ENCODE results near the gene PRSS12. TPM values are rescaled to one million over a fixed set of nuclear protein-coding genes. Genes with fewer than 3 reads are reported as not detected.
"Not testable (repeated sequence)": the region's sequence is repeated elsewhere in the genome, so short reads cannot be mapped to it uniquely, and the experiment has no call there.

The PRSS12 gene, protein sequence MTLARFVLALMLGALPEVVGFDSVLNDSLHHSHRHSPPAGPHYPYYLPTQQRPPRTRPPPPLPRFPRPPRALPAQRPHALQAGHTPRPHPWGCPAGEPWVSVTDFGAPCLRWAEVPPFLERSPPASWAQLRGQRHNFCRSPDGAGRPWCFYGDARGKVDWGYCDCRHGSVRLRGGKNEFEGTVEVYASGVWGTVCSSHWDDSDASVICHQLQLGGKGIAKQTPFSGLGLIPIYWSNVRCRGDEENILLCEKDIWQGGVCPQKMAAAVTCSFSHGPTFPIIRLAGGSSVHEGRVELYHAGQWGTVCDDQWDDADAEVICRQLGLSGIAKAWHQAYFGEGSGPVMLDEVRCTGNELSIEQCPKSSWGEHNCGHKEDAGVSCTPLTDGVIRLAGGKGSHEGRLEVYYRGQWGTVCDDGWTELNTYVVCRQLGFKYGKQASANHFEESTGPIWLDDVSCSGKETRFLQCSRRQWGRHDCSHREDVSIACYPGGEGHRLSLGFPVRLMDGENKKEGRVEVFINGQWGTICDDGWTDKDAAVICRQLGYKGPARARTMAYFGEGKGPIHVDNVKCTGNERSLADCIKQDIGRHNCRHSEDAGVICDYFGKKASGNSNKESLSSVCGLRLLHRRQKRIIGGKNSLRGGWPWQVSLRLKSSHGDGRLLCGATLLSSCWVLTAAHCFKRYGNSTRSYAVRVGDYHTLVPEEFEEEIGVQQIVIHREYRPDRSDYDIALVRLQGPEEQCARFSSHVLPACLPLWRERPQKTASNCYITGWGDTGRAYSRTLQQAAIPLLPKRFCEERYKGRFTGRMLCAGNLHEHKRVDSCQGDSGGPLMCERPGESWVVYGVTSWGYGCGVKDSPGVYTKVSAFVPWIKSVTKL
- 2.0 and 10.8 TPM in 2 replicates for total RNA-seq

DNA sequence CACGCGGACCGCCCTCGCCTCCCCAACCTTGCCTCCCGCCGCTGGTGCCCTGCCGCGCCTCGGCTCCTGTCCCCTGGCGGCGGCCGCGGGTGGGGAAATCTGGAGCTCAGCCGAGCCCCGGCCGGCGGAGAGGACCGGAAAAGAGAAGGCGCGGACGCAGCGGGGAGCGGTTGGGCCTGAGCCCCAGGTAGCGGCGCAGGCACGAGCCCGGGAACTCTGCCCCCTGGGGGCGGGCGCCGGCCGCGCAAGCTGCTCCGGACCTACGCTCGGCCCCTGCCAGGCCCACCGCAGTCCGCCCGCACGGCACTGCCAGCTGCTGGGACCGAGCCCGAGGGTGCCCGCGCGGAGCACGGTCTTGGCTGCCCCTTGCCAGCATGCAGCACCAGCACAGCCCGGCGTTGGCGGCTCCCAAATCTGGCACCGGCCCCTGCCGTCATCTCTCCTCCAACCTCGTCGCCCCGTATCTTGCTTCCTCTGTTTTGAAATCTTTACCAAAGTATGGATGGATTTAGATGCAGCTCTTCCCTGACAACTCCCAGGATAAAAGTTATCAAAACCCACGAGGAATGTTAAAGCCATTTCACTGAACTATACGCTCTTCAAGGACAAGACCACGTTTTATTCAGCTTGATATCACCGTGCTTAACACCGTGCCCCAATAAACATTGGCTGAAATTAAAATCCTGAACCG is at the start of gene PRSS12:
TSS of gene PRSS12 (minus strand) at position 161 of the 691 bp plus-strand sequence. CDS start 283 bp downstream, outside the sequence.
- DNase-seq (ENCODE audit: low read depth) = peak; percentile 10

DNA sequence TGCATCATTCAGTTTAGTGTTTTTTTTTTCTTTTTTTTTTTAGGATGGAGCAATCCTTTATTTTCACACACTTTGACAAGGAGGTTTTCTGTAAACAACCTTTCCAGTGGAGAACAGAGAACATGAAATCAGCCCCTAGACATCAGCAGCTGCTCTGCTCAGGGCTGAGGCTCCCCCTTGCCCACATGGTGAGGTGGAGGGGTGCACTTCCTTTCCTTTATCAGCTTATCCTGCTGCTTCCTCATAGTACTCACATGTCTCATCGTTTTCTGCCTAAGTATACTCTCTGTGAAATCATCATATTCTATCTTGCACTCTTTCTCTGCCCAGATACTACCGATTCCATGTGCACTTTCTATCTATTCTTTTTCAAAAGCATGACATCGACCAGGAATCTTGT is 47.6 kb upstream of the PRSS12 start:
- DNase-seq (ENCODE audit: low read depth) = no peak

DNA sequence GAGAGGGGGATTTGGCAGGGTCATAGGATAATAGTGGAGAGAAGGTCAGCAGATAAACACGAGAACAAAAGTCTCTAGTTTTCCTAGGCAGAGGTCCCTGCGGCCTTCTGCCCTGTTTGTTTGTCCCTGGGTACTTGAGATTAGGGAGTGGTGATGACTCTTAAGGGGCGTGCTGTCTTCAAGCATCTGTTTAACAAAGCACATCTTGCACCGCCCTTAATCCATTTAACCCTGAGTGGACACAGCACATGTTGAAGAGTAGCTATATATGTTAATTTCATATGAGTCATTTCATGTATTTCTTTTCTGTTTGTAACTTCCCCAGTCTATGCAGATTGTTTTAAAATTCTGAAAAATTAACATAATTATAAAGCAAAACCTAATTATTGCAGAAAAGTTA is 47.1 kb upstream of the PRSS12 start:
- not testable (repeated sequence) for DNase-seq (ENCODE audit: low read depth)

GRCh38 chr4:118398226-118399090 is 45.7 kb upstream of the PRSS12 start:
- DNase-seq (ENCODE audit: low read depth) = no peak

- no peak for DNase-seq (ENCODE audit: low read depth)
Measured at GRCh38 chr4:118397623-118397979, 44.8 kb upstream of the PRSS12 start.

DNA sequence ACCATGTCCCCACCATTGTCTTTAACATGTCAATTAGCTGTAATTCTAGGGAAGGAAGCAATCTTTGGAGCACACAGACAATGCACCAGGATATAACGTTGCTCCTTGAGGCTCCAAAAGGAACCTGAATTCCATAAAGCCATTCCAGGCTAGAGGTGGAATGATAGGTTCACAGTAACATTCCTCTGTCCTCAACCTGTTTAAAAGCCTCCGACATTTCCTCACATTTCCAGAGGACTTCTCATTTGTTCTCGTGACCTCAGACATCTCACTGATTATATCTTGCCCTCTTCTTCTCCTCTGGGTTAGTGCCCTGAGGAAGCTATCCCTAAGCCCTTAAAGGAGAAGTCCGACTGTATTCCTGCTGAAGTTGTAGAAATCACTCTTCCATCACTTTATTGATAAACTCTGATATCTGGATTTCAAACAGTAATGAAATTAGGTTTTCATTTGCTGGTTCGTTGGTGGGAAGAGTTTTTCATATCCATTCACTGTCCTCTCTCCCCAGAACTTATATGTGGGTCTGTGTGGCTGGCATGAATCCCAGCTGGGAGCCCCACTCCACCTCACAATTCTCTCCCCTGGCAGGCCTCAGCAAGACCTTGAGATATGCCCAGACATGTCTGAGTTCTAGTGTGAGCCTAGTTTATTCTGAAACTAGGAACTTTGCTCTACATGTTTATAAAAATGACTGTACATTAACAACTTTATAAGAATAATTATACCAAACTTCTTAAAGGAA is 44.2 kb upstream of the PRSS12 start:
- DNase-seq (ENCODE audit: low read depth) = no peak

DNA sequence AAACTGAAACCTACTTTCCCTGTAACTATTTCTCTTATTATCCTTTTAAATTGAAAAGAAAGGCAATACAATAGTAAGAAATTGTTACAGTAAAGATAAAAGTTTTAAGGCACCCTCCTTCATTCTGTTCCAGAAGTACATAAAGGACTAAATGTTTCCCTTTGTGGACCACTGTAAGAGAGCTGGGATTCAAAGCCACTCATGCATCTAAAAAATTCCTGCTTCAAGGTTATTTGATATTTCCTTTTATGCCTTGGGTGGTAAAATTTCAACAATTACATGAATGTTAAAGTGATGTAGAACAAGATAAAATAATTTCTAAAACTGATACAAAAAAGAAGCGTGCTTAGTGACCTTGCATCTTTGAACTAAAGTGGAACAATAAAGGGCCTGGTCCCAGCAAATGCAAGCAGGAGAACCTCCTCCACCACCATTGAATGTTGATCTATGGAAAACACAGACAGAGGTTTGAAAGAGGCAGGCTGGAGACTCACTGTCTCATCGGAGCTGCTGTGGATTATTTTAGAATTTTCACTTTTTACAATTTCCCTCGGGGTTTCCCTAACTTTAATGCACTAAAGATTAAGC is 42.3 kb upstream of the PRSS12 start:
- no peak for DNase-seq (ENCODE audit: low read depth)

GRCh38 chr4:118392509-118392908 is 39.7 kb upstream of the PRSS12 start:
- not testable (repeated sequence) for DNase-seq (ENCODE audit: low read depth)

DNA sequence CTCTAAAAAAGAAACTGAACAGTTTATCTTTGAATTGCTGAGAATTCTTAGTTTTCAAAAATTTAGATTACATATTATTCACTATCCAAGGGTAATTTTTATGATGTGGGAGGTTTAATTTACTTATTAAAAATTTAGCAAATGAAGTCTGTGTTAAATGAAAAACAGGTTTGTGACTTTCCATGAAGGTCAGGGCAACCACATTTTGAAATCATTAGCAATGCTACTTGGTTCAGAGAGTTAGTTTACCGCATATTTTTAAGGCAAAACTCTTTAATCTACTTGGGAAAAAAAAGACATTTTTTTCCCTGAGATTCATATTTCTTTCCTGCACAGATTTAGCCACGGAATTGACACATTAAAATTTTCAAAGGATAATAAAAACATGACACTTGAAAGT is 37.3 kb upstream of the PRSS12 start:
- no peak for DNase-seq (ENCODE audit: low read depth)

GRCh38 chr4:118389721-118390120 is 36.9 kb upstream of the PRSS12 start:
- no peak for DNase-seq (ENCODE audit: low read depth)

DNA sequence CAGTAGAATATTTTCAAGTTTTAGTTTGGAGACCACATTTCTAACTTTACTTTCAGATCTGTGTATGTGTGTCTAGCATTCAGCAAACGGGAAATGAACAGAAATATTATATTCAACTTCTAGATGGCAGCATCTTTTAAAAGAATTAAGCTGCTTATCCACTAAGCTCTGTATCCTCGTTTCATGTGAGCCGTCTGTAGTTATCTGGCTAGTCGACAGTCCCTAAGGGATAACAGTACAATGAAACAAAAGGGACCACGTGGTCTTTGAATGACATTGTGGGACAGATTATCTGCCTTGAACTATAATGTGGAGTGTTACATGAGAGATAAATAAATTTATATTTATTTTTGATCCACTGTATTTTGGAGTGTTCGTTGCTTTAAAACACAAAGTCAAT is 35.8 kb upstream of the PRSS12 start:
- DNase-seq (ENCODE audit: low read depth) = no peak

GRCh38 chr4:118381902-118382301 is 29.1 kb upstream of the PRSS12 start:
- DNase-seq (ENCODE audit: low read depth) = no peak

- DNase-seq (ENCODE audit: low read depth) = no peak
Measured at GRCh38 chr4:118373614-118374255, 20.9 kb upstream of the PRSS12 start.

- DNase-seq (ENCODE audit: low read depth) = no peak
Measured at GRCh38 chr4:118372251-118372650, 19.4 kb upstream of the PRSS12 start.

DNA sequence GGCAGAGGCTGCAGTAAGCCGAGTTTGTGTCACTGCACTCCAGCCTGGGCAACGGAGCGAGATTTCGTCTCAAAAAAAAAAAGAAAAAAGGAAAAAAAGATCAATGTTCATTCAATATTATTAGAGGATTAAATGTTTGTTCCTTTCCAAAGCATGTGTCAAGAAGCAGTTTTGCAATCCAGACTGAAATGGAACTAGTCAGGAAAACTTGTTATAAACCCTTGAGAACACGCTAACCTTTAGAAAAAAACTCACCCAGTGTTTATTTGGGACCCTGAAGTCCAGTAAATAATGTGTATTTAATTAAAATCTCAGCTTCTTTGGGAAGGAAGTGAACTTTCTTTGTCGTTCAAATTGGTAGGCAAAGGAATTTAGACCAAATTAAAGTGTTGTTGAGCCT is 16.4 kb upstream of the PRSS12 start:
- no peak for DNase-seq (ENCODE audit: low read depth)

- no peak for DNase-seq (ENCODE audit: low read depth)
Measured at GRCh38 chr4:118367872-118368271, 15.1 kb upstream of the PRSS12 start.

- no peak for DNase-seq (ENCODE audit: low read depth)
Measured at GRCh38 chr4:118367361-118367760, 14.6 kb upstream of the PRSS12 start.

DNA sequence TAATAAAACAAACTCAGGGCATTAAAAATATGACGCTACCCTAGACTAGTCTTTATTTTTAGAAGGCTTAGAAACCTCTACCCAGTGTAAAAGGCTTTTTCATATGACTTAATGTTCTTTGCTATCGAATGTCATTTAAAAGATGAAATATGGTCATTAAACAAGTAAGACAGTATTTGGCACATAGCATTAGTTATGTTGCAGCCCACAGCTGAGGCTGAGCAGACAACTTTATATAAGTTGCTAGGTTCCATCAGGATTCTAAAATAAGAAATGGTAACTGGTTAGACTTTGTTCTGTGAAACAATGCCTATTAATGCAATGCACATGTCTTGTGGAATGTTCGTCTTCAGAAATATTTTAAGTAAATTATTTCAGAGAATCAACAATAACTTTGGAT is 10.4 kb upstream of the PRSS12 start:
- DNase-seq (ENCODE audit: low read depth) = no peak

- DNase-seq (ENCODE audit: low read depth) = no peak
Measured at GRCh38 chr4:118361192-118361591, 8.4 kb upstream of the PRSS12 start.

DNA sequence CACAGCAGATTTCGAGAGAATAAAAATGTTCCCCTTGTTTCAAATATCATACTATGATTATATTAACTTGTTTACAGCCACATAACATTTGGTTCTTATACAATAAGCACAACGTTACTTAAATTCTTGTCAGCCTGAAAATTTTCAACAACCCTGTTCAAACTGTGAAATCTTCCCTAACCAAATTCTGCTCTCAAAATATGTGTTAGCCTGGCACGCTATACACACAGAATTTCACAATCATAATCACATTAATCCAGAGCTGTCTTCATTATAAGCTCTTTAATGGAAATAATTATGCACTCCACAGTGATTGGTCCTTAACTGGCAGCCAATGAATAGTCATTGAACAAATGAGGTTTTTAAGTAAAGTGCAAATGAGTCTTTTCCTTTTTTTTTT is 7.3 kb upstream of the PRSS12 start:
- no peak for DNase-seq (ENCODE audit: low read depth)
